ENCODE results near the gene P3H3.

Gene P3H3

GRCh38 chr12:6851153-6851920 lies 23.1 kb downstream of the P3H3 start, which contains the start of gene CDCA3:
CDCA3 (minus strand) TSS chr12:6851286; CDS start chr12:6850952, 334 bp downstream.
- no peak for TF ChIP-seq CTCF (IDR thresholded peaks at IDR 0.05; ENCODE audit: insufficient read depth, low read depth, low read length, missing control alignments)
- peak; percentile 99 for DNase-seq (ENCODE audit: low read depth)
- H3K4me3 ChIP-seq (ENCODE audit: low read length), result peak within 1 kb of the TSS; percentile 97

- H3K4me3 ChIP-seq (ENCODE audit: low read length), result peak within 1 kb of the TSS; percentile 97
- DNase-seq (ENCODE audit: low read depth), result peak; percentile 100
- no peak for TF ChIP-seq CTCF (IDR thresholded peaks at IDR 0.05; ENCODE audit: insufficient read depth, low read depth, low read length, missing control alignments)
These were observed 23.9 kb downstream of the P3H3 start, which contains the start of gene USP5 for GRCh38 chr12:6851921-6852650. USP5 (plus strand) TSS chr12:6852150; CDS start chr12:6852180, 30 bp downstream.

- peak; percentile 90 for DNase-seq (ENCODE audit: low read depth)
- TF ChIP-seq CTCF (IDR thresholded peaks at IDR 0.05; ENCODE audit: insufficient read depth, low read depth, low read length, missing control alignments), result no peak
These were observed 24.6 kb downstream of the P3H3 start for GRCh38 chr12:6852651-6853354.

GRCh38 chr12:6853626-6854025 lies 25.4 kb downstream of the P3H3 start:
- no peak for TF ChIP-seq CTCF (IDR thresholded peaks at IDR 0.05; ENCODE audit: insufficient read depth, low read depth, low read length, missing control alignments)
- DNase-seq (ENCODE audit: low read depth), result no peak
- H3K4me3 ChIP-seq (ENCODE audit: low read length), result peak overlapping the region; percentile 97

More at GRCh38 chr12:6852651-6853354, 24.6 kb downstream of the P3H3 start:
- peak overlapping the region; percentile 97 for H3K4me3 ChIP-seq (ENCODE audit: low read length)

- DNase-seq (ENCODE audit: low read depth), result no peak
- TF ChIP-seq CTCF (IDR thresholded peaks at IDR 0.05; ENCODE audit: insufficient read depth, low read depth, low read length, missing control alignments), result no peak
- no peak overlapping the region for H3K4me3 ChIP-seq (ENCODE audit: low read length)
These were observed 25.8 kb downstream of the P3H3 start for GRCh38 chr12:6854036-6854435.

- no peak overlapping the region for H3K4me3 ChIP-seq (ENCODE audit: low read length)
- no peak for DNase-seq (ENCODE audit: low read depth)
- TF ChIP-seq CTCF (IDR thresholded peaks at IDR 0.05; ENCODE audit: insufficient read depth, low read depth, low read length, missing control alignments), result no peak
These were observed 27.1 kb downstream of the P3H3 start for GRCh38 chr12:6855322-6855721.
